GM04504 (cell line): ENCODE measurements around the gene TAF1C.

Source experiments
- DNase-seq: peaks from one replicate; pipeline ENCODE4 v3.0.0-alpha.2; 2012; ENCODE audit warnings: low read depth

The TAF1C gene

GRCh38 chr16:84182680-84183571 lies 3.9 kb downstream of the TAF1C start:
- DNase-seq: no peak

GRCh38 chr16:84182104-84182503 lies 4.8 kb downstream of the TAF1C start:
- no peak for DNase-seq

GRCh38 chr16:84181144-84181915 lies 5.5 kb downstream of the TAF1C start:
- no peak for DNase-seq

GRCh38 chr16:84180519-84181140 lies 6.2 kb downstream of the TAF1C start:
- DNase-seq: no peak

- DNase-seq: no peak
Measured at GRCh38 chr16:84179612-84180320, 7.1 kb downstream of the TAF1C start.

- DNase-seq: no peak
Measured at GRCh38 chr16:84178892-84179611, 7.8 kb downstream of the TAF1C start.

- DNase-seq: no peak
Measured at GRCh38 chr16:84178146-84178765, 8.6 kb downstream of the TAF1C start.

GRCh38 chr16:84177741-84178073 lies 9.2 kb downstream of the TAF1C start:
- DNase-seq: no peak

- no peak for DNase-seq
Measured at GRCh38 chr16:84176192-84177053, 10.4 kb downstream of the TAF1C start.

GRCh38 chr16:84175350-84176081 lies 11.3 kb downstream of the TAF1C start:
- DNase-seq: no peak

GRCh38 chr16:84174396-84174795 lies 12.5 kb downstream of the TAF1C start:
- no peak for DNase-seq

GRCh38 chr16:84169765-84170310 lies 17.0 kb downstream of the TAF1C start:
- DNase-seq: no peak

- DNase-seq: no peak
Measured at GRCh38 chr16:84166796-84167695, 19.8 kb downstream of the TAF1C start.

GRCh38 chr16:84165746-84166145 lies 21.1 kb downstream of the TAF1C start:
- no peak for DNase-seq

- no peak for DNase-seq
Measured at GRCh38 chr16:84161801-84162200, 25.1 kb downstream of the TAF1C start.

GRCh38 chr16:84161037-84161436 lies 25.8 kb downstream of the TAF1C start:
- no peak for DNase-seq

- DNase-seq: no peak
Measured at GRCh38 chr16:84159800-84160199, 27.1 kb downstream of the TAF1C start.

GRCh38 chr16:84159007-84159406 lies 27.9 kb downstream of the TAF1C start:
- DNase-seq: no peak
